HG03159 (cell line): ENCODE measurements around the gene EXTL1.
A peak's percentile ranks its signal among the peaks of the same experiment; 100 is the strongest.
"Not testable (repeated sequence)": the region's sequence is repeated elsewhere in the genome, so short reads cannot be mapped to it uniquely, and the experiment has no call there.

Experiments
- ATAC-seq: cut with Tn5 transposase; IDR thresholded peaks from one replicate; pipeline ENCODE4 v1.9.1; 2021; ENCODE audit warnings: mild to moderate bottlenecking, moderate library complexity; ENCODE audit not compliant: unreplicated experiment

EXTL1 gene

DNA sequence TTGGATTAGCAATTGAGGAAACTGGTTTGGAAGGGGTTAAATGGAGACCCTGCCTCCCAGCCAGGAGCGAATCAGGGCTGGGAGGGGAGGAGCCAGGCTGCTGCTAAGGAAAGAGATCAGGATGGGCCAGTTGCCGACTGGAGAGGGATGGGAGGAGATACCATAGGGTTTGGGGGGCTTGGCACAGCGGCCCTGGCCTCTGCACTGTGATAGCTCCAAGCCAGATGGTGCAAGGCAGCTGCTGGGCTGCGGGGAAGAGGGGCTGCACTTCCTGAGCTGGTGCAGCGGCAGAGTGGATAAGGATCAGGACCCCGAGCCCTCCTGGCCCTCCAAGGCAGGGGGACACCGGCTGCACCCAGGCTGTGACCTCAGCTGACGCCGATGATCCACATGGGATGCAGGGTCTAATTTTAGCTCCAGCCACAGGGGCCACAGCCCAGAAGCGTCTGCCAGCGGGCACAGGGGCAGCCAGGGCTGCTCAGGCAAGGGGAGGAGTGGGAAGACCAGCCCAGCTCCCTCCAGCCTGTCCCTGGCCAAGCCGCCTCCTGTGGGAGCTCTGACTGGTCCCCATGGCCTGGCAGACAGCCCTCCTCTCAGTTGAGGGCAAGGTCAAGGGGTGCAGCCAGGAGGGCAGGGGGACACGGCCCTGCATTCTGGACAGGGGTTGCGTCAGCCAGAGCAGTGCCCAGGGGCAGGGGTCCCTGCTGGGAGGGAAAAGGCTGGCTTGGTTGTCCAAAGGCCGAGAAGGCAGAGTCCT, at the start of gene EXTL1:
Gene EXTL1, plus strand, starts transcription at position 129 of the 757 bp plus-strand sequence. CDS start 872 bp downstream, outside the sequence.
- ATAC-seq, result no peak

- ATAC-seq, result no peak
These were observed 49.8 kb upstream of the EXTL1 start for GRCh38 chr1:25971811-25972180.

DNA sequence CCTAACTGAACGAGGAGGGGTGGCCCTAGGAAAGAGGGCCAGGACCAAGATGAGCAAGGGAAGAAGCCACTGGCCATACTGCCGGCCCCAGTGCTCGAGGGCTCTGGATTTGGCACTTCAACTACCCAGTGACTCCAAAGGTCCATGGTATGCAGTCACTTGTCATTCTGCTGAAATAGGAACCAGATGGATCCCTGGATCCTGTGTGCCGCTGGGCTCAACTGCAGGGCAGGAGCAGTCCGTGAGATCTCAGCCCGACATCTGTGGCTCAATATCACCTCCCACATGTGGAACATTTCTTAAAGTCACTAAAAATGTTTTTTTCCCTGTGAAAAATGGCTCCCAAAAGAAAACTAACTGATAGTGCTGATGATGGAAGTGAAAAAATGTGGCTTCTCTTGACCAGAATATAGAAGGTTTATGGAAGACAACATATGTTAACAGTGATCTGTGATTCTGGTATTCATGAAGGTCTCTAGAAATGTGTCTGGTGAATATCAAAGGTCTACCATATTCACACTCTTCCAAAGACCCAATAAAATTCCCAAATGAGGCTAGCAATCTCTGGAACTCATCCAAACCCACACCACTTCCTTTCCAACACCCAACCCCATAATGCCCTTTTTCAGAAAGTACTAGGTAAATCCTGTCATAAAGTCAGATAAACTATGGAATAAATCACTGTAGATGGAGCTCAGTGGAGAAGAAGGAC, 47.8 kb upstream of the EXTL1 start:
- ATAC-seq, result no peak

DNA sequence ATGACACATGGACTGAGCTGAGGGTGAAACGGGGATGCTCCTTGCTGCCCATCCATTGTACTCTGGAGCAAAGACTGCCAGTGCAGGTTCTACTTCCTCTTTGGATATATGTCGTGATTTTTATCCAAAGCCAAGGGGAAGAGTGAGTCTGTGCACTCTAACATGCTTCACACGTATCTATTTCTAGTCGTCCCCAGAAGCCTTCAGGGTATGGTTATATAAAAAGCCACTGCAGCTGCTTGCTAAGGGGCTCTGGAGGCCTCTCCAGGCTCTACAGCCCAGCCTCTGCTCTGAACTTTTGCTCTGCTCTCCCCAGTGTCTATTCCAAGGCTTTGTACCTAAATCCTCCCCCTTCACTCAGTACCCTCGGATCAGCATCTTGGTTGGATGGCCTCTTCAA, 43.8 kb upstream of the EXTL1 start:
- no peak for ATAC-seq

- ATAC-seq, result no peak
These were observed 43.2 kb upstream of the EXTL1 start for GRCh38 chr1:25978403-25978802.

GRCh38 chr1:25979210-25979609, 42.4 kb upstream of the EXTL1 start:
- no peak for ATAC-seq

DNA sequence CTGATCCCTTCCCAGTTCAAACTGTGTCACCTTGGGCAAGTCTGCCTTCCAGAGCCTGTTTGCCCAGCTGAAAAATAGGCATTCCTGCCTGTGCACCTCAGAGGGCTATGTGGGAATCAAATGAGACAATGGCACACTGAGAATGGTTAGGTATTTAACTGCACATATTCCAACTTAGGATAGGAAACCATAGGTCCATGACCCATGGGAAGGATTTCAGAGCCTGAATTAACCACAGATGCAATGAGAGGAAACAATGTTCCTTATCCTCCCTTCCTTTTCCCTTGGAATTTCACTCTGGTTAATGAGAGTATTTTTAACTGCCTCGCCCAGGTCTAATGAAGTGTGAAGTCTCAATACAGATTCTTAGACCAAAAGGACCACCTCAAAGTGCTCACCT, 36.4 kb upstream of the EXTL1 start:
- no peak for ATAC-seq

GRCh38 chr1:25985670-25986069, 35.9 kb upstream of the EXTL1 start:
- no peak for ATAC-seq

DNA sequence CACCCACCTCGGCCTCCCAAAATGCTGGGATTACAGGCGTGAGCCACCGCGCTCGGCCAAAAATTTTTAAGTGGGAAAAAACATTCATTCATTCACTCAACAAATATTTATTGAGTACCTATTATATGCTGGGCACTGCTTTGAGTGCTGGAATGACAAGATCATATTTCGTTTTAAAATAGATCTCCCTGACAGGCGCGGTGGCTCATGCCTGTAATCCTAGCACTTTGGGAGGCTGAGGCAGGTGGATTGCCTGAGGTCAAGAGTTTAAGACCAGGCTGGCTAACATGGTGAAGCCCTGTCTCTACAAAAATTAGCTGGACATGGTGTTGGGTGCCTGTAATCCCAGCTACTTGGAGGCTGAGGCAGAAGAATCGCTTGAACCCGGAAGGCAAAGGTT, 34.8 kb upstream of the EXTL1 start:
- not testable (repeated sequence) for ATAC-seq

GRCh38 chr1:25987951-25988350, 33.6 kb upstream of the EXTL1 start:
- no peak for ATAC-seq

DNA sequence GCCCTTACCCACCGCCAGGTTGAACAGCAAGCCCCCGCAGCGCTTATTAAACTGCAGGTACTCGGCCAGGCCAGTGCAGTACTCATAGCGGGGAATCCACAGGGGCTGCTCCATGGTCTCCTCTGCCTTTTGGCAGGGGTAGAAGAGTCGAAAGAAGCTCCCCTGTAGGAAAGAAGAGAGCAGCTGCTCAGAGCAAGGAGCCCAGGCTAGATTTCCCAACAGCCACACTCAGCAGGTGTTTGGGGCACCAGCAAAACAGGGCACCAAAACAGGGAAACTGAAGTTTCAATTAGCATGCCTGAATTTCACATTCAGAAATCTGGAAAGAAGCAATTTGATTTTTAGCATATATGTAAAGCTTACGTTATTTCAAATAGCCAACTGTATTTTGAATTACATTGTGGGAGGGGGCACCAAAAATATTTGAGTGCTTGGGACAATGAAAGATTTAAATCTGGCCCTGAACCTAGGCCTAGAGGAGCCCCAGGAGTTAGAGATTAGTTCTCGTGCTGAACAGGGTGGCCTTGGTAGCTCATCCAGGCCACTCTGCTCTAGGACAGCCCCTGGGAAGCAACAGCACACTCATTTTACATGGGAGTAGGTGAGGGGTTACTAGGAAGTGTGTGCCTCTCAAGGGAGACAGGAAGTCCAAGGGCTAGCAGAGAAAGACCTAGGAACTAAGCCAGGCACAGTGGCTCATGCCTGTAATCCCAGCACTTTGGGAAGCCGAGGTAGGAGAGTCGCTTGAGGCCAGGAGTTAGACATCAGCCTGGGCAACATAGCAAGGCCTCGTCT, 31.9 kb upstream of the EXTL1 start:
- ATAC-seq, result no peak

- ATAC-seq, result no peak
These were observed 31.3 kb upstream of the EXTL1 start for GRCh38 chr1:25990251-25990650.

DNA sequence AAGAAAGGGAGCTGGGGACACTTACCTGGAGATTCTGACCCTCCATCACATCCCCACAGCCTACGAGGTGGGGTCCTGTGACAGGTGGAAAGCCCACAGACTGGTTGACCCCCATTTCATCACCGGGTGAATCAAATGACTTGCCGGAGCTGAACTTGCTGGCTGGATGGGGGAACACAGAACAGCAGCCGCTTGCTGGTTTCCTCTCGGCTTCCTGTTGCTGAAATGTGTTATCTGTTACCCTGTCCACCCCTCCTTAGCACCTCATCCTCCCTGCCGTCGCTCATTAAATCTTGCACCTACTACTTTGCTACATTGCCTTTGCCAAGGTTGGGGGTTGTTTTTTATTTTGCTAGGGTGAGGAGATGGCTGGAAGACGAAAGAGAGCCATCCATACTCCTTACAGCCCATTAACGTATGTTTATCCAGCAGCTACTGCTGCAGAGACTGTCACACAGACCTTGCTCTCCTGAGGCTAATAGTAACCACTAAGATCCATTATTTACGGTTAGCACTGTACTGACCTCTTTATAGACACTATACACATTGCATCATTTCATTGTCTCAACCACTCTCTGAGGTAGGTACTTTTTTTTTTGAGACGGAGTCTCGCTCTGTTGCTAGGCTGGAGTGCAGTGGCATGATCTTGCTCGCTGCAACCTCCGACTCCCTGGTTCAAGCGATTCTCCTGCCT, 30.7 kb upstream of the EXTL1 start:
- no peak for ATAC-seq

DNA sequence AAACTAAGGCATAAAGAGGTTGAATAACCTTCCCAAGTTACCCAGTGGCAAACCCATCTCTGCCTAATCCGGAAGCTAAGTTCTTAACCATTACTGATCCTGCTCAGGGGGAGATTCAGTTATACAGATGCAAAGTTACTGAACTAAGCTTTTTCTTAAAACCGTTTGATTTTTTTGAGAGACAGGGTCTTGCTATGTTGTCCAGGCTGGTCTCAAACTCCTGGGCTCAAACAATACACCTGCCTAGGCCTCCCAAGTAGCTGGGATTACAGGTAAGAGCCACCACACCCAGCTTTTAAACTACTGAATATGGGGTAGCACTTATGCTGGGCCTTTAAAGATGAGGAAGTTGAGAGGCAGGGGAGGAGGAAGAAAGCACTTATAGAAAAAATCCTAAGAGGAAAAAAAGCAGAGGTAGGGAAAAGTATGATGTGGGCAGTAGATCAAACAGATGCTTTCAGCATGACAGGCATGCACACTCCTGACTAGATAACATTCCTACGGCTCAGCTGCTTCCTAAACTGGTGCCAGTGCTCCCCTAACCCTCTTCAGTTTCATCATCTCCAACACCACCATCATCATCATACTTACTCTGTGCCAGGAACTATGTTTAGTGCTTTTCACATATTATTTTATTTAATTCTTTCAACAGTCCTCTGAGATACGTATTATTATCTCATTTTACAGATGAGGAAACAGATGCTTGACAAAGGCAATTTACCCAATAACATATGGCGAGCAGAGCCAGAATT, 29.5 kb upstream of the EXTL1 start:
- ATAC-seq, result no peak

DNA sequence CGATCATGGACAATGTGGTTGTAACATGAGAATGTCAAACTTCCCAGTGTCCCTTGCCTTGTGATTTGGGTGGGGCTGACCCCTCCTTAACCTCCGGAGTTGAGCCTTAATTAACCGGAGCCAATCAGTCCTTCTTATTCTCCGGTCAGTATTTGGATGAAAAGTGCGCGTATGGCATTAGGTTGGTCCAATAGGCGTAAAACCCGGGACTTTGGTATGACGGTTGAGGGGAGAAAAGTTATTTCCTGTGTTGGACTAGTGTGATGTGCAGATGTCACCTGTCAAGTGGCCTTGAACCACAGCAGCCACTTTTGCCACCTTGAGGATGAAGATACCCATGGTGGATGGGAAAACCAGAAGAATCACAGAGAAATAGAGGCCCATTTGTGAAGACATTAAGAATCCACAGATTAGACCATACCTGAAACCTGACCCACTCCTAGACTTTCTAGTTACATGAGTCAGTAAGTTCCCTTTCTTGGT, 28.8 kb upstream of the EXTL1 start:
- no peak for ATAC-seq

GRCh38 chr1:25993197-25993951, 28.2 kb upstream of the EXTL1 start:
- no peak for ATAC-seq

DNA sequence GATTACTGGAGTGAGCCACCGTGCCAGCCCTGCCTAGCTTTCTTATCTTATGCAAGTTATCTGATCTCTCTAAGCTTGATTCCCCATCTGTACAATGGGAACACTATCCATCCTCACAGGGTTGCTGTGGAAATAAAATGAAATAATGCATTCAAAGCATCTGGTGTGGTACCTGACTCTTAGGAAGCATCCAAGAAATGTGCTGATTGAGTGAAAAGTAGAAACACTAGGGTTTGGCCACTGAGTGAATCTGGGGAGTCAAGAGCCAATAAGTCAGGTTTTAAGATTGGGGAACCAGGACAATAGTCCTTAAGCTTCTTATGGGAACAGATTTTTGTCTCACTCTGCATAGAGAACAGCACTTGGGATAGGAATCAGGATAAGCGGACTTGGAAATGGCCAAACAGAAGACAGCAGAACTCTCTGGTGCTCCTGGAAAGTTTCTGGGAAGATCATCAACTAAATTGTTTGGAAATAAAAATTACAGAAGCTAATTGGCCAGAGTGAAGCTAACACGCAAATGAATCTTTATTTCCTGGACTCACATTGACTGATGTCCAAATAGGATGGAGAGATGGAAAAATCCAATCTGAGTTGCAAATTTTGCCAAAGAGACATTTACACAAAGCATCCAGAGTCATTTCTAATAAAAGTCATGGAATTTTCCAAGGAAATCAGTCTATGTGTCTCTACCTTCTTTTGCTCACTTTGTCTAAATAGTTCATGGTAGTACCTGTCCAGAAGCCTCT, 27.0 kb upstream of the EXTL1 start:
- no peak for ATAC-seq

DNA sequence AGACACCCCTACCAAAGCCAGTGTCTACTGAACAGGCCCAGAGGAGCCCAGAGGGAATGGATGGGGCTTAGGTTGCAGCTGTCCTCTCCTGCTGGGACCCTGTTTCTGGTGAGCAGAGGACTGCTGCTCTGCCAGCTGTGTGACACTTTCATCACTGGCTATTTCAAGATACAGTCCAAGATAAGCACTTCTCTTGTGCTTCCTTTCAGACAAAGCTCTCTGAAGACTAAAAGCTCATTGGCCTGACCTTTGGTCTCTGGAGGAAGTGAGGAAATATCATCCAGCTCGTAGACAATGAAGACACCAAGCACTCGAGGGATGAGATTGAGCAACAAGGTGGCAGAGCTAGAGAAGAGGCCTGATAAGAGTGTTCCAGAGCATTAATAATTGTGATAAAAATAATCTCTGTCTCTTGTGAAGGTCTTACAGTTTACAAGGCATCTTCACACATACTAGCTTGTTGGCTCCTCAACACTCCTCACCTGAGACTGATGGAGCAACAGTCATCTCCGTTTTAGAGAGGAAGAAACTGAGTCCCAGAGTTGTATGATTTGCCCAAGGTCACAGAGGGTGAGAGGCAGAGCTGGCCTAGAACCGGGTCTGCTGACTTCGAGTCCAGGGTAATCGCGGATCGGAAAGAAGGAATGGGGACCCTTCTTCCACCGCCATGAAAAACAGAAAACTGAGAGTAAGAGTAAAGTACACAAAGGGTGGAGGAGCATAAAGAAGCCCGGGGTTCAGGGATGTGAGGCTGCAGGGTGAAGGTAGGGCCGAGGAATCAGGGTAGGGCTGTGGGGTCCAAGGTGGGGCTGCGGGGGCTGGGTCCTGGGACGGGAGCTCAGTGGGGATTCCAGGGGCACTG, 24.4 kb upstream of the EXTL1 start:
- ATAC-seq, result peak; percentile 19
